ENCODE results near the gene MPO. TPM values are rescaled to one million over a fixed set of nuclear protein-coding genes. Genes with fewer than 3 reads are reported as not detected.
A peak's percentile ranks its signal among the peaks of the same experiment; 100 is the strongest.

The MPO gene
- total and polyA plus RNA-seq, 9 of the 15 experiments (the other 6 are each of a cell fraction or from before 2014, with no cell fraction given) = 0.04 to 0.47 (median 0.39) TPM; not detected in 6

DNA sequence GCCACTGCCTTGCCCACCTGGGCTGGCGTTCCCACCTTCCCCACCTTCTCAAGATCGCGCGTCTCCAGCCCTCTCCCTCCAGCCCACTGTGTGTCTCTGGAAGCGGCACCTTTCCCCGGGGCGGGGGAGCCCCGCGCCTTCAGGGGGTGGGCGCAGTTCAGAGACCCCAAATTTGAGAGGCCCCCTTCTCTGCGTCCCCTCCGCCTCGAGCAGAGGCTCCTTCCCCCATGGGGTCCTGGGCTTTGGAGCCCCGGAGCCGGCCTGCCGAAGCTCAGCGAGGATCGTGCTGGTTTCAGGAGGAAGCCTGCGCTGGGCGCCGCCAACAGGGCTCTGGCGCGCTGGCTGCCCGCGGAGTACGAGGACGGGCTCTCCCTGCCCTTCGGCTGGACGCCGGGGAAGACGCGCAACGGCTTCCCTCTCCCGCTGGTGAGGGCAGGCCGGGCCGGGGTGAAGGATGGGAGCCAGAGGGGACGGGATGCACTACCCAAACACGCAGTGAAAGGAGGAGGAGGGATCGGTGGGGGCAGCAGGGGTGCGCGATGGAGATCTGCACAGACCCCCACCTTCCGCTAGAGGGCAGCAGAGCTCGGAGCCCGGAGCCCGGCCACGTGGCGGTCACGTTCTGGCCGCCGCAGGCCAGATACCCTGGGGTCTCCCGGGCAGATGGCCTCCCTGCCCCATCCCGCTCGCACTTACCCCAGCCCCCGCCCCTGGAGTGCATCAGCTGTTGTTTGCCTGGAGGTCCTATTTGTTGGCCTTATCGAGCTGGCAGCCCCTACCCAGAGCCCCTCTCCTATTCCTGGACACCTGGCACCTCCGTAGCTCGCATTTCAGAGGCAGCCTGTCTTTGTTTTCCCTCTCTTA, 31.2 kb downstream of the MPO start (continued):
- no peak for TF ChIP-seq SP2 (IDR thresholded peaks at IDR 0.05; ENCODE audit: extremely low read depth, low read depth, low read length, poor library complexity, severe bottlenecking)
- TF ChIP-seq ZEB2 (IDR thresholded peaks at IDR 0.05) = no peak
- peak; percentile 64 for TF ChIP-seq SP1 (CRISPR knock-in tag; IDR thresholded peaks at IDR 0.05)
- TF ChIP-seq RBM15 (IDR thresholded peaks at IDR 0.05; ENCODE audit: insufficient read depth, low read length) = no peak
- no peak for TF ChIP-seq PHF21A (IDR thresholded peaks at IDR 0.05; ENCODE audit: borderline replicate concordance, low read depth)
- TF ChIP-seq MYC (IDR thresholded peaks at IDR 0.05; ENCODE audit: low read depth, low read length) = peak; percentile 100
- peak; percentile 93 for TF ChIP-seq MYC (CRISPR knock-in tag; IDR thresholded peaks at IDR 0.05; ENCODE audit: borderline replicate concordance, low read depth)
- no peak for TF ChIP-seq CREBBP (IDR thresholded peaks at IDR 0.05; ENCODE audit: low read depth, low read length)
- TF ChIP-seq, protein P1, sequence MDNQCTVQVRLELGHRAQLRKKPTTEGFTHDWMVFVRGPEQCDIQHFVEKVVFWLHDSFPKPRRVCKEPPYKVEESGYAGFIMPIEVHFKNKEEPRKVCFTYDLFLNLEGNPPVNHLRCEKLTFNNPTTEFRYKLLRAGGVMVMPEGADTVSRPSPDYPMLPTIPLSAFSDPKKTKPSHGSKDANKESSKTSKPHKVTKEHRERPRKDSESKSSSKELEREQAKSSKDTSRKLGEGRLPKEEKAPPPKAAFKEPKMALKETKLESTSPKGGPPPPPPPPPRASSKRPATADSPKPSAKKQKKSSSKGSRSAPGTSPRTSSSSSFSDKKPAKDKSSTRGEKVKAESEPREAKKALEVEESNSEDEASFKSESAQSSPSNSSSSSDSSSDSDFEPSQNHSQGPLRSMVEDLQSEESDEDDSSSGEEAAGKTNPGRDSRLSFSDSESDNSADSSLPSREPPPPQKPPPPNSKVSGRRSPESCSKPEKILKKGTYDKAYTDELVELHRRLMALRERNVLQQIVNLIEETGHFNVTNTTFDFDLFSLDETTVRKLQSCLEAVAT (IDR thresholded peaks at IDR 0.05) = no peak
- TF ChIP-seq FOXA1 (IDR thresholded peaks at IDR 0.05; ENCODE audit: borderline replicate concordance) = no peak
- TF ChIP-seq SUPT5H (IDR thresholded peaks at IDR 0.05) = no peak
- TF ChIP-seq ZNF707 (CRISPR knock-in tag; conservative IDR thresholded peaks at IDR 0.05) = no peak
- no peak for TF ChIP-seq GTF2F1 (IDR thresholded peaks at IDR 0.05; ENCODE audit: low read depth, low read length)
- TF ChIP-seq XRCC3 (IDR thresholded peaks at IDR 0.05) = no peak
- TF ChIP-seq, protein P2, sequence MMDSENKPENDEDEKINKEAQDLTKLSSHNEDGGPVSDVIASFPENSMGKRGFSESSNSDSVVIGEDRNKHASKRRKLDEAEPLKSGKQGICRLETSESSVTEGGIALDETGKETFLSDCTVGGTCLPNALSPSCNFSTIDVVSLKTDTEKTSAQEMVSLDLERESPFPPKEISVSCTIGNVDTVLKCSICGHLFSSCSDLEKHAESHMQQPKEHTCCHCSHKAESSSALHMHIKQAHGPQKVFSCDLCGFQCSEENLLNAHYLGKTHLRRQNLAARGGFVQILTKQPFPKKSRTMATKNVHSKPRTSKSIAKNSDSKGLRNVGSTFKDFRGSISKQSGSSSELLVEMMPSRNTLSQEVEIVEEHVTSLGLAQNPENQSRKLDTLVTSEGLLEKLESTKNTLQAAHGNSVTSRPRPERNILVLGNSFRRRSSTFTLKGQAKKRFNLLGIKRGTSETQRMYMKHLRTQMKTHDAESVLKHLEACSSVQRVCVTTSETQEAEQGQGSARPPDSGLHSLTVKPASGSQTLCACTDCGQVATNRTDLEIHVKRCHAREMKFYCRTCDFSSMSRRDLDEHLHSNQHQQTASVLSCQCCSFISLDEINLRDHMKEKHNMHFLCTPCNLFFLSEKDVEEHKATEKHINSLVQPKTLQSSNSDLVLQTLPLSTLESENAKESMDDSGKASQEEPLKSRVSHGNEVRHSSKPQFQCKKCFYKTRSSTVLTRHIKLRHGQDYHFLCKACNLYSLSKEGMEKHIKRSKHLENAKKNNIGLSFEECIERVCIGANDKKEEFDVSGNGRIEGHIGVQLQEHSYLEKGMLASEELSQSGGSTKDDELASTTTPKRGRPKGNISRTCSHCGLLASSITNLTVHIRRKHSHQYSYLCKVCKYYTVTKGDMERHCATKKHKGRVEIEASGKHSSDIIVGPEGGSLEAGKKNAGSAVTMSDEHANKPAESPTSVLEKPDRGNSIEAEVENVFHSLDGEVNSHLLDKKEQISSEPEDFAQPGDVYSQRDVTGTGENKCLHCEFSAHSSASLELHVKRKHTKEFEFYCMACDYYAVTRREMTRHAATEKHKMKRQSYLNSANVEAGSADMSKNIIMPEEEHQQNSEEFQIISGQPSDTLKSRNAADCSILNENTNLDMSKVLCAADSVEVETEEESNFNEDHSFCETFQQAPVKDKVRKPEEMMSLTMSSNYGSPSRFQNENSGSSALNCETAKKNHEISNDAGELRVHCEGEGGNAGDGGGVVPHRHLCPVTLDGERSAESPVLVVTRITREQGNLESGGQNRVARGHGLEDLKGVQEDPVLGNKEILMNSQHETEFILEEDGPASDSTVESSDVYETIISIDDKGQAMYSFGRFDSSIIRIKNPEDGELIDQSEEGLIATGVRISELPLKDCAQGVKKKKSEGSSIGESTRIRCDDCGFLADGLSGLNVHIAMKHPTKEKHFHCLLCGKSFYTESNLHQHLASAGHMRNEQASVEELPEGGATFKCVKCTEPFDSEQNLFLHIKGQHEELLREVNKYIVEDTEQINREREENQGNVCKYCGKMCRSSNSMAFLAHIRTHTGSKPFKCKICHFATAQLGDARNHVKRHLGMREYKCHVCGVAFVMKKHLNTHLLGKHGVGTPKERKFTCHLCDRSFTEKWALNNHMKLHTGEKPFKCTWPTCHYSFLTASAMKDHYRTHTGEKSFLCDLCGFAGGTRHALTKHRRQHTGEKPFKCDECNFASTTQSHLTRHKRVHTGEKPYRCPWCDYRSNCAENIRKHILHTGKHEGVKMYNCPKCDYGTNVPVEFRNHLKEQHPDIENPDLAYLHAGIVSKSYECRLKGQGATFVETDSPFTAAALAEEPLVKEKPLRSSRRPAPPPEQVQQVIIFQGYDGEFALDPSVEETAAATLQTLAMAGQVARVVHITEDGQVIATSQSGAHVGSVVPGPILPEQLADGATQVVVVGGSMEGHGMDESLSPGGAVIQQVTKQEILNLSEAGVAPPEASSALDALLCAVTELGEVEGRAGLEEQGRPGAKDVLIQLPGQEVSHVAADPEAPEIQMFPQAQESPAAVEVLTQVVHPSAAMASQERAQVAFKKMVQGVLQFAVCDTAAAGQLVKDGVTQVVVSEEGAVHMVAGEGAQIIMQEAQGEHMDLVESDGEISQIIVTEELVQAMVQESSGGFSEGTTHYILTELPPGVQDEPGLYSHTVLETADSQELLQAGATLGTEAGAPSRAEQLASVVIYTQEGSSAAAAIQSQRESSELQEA (IDR thresholded peaks at IDR 0.05; ENCODE audit: low read depth) = no peak
- TF ChIP-seq BCL6 (CRISPR knock-in tag; IDR thresholded peaks at IDR 0.05) = no peak
- TF ChIP-seq POLR2B (IDR thresholded peaks at IDR 0.05; ENCODE audit: low read depth, partially characterized antibody) = no peak
- TF ChIP-seq PHF20 (IDR thresholded peaks at IDR 0.05; ENCODE audit: partially characterized antibody) = peak; percentile 19
- TF ChIP-seq, protein P3, sequence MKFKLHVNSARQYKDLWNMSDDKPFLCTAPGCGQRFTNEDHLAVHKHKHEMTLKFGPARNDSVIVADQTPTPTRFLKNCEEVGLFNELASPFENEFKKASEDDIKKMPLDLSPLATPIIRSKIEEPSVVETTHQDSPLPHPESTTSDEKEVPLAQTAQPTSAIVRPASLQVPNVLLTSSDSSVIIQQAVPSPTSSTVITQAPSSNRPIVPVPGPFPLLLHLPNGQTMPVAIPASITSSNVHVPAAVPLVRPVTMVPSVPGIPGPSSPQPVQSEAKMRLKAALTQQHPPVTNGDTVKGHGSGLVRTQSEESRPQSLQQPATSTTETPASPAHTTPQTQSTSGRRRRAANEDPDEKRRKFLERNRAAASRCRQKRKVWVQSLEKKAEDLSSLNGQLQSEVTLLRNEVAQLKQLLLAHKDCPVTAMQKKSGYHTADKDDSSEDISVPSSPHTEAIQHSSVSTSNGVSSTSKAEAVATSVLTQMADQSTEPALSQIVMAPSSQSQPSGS (CRISPR knock-in tag; IDR thresholded peaks at IDR 0.05) = no peak
